Activated T-cell treated with anti-CD3 and anti-CD28 coated beads, Interleukin-2, amount 50 U/mL, for 1 hour (primary cell): ENCODE measurements around the gene LAMB2.

ENCODE experiments used
- DNase-seq: peaks from one replicate; pipeline ENCODE4 v3.0.0-alpha.2; 2020

LAMB2 gene

DNA sequence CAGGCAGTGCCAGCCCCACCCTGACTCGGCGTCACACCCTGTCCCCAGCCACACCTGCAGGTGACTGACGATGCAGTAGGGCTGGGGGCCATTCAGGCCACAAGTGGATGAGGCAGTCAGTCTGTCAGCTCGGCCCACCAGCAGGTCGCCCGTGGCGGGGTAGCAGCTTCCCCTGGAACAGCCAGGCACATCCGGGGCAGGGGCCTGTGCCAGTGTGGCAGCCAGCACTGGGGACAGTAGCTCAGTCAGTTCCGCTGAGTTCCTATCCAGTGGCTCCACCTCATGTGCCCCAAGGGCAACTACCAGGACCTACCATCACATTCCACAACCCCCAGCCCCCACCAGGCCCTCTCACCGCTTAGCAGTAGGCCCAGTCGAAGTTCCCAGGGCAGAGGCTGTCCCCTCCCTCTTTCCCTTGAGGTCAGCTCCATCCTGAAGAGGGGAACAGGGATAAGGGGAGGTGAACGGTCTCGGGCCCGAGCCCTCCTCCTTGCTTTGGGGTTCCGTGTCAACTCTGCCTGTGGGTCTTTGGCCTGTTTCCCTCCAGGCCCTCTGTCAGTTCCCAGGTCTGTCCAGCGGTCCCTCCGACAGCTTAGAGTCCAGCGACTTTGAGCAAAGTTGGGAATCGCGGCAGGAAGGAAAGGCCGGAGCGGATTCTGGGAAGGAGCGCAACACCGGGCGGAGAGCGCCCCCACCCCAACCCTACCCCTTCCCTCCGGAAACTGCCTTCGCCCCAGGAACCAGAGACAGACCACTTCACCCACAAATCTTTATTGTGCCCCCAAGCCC, at the start of gene LAMB2:
Gene LAMB2, minus strand, starts transcription at position 614 of the 789 bp plus-strand sequence. Its CDS starts 183 bp downstream, at position 431.
- no peak for DNase-seq

DNA sequence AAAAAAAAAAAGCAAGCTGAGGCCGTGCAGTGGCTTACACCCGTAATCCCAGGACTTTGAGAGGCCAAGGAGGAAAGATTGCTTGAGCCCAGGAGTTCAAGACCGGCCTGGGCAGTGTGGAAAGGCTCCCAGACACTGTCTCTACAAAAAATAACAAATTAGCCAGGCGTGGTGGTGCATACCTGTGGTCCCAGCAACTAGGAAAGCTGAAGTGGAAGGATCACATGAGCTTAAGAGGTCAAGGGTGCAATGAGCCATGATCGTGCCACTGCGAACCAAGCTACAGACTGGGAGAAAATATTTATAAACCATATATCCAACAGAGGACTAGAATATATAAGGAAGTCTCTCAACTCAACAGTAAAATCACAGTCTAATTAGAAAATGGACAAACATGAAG, 48.5 kb upstream of the LAMB2 start:
- DNase-seq = no peak

DNA sequence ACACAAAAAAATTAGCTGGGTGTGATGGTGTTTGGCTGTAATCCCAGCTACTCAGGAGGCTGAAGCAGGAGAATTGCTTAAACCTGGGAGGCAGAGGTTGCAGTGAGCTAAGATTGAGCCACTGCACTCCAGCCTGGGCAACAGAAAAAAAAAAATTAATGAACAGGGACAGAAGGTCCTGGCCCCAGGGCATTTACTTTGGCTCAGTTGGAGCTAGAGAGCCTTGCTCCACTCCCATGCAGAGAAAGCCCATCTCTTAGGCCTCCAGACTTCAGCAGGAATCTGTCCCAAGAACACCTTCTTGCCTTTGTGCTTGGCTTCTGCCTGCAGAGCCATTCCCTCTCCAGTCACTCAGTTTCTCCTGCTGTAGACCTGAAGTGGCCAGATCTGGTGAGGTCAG, 47.3 kb upstream of the LAMB2 start:
- no peak for DNase-seq

DNA sequence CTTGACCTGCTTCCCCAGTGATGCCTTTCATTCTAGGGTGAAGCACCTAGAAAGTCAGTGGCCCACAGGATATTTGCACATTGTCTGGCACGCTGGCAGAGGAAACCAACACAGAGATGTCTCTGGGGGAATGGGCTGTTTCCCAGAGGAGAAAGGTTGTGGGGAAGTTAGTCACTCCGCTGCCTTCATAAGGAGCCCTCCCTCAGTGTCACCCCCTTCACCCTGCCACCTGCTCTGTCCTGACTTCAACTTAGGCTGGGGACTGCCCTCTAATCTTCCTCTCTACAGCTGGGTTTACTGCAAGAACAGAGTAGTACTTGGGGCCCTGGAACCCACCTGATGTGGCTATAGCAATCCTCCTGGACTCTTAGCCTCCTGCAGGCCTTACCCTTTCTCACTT, 44.2 kb upstream of the LAMB2 start:
- DNase-seq = no peak

DNA sequence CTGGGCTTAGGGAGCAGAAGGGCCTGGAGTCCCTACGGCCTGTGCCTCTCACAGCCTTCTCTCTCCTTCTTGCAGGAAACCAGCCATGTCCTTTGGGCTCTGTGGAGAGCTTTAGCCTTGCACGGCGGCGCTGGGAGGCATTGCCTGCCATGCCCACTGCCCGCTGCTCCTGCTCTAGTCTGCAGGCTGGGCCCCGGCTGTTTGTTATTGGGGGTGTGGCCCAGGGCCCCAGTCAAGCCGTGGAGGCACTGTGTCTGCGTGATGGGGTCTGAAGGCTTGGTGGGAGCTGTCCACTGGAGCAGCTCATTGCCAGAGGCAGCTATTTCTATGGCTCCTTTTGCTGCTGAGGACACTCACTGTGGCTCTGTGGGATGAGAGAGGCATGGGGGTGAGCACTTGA, 42.7 kb upstream of the LAMB2 start:
- no peak for DNase-seq

DNA sequence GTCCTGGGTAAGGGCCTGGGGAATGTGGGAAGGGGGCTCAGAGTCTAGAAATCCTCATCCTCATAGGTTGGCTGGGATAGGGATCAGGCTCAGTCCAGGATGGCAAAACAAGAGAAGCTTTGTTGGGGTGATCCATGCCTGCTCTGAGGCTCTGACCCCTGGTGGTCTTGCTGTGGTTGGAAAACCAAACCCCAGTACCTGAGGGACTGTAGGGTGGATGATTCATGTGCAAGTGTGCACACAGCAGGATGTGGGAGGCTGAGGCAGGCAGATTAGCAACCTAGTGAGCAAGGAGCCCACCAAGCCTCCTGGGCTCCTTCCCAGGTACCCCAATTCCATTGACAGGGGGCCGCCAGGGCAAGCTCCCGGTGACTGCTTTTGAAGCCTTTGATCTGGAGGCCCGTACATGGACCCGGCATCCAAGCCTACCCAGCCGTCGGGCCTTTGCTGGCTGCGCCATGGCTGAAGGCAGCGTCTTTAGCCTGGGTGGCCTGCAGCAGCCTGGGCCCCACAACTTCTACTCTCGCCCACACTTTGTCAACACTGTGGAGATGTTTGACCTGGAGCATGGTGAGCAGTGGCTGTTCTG, 41.6 kb upstream of the LAMB2 start:
- no peak for DNase-seq

DNA sequence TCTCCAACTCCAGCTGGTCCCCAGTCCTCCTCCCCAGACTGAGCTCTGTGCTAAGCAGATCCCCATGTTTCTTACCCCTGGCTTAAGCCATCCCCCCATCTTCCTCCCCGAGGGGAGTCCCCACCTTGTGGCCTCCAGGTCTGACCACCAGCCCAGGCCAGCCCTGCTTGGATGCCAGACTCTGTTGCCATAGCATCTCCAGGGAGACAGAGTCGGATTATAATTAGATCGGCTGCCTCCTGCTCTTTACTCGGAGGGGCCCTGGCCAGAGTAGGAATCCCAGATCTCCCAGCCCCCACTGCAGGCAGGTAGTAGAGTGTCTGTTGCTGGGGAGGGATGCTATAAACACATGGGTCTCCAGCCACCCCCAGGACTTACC, 40.9 kb upstream of the LAMB2 start:
- no peak for DNase-seq

DNA sequence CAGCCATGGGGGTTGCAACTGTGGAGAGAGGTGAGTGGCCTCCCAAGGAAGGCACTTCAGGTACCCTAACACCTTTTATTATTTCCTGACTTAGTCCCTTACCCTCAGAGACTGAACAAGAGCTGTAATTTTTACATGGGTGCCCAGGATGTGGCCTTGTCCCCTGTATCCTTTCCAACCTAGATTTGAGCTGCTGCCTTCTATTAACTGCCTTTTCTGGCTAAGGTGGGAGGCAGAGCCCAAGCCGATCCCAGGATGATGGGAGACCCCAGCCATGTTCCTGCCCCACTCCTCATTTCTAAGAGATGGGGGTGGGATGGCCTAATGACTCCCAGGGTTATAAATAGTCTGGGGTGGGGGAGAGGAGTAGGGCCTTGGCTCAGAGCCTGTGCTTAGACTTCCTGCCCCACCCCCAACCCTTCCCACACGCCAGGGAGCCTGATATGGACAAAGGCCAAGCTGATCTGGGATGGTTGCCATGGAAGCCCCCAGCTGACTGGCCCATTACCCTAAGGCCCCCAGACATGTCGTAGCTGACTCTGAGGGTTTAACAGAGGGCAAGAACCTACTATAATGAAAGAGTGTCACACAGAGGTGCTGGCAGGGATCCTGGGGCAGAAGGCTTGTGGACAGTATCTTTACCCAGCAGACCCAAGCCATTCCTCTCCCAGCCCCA, 40.4 kb upstream of the LAMB2 start:
- no peak for DNase-seq

DNA sequence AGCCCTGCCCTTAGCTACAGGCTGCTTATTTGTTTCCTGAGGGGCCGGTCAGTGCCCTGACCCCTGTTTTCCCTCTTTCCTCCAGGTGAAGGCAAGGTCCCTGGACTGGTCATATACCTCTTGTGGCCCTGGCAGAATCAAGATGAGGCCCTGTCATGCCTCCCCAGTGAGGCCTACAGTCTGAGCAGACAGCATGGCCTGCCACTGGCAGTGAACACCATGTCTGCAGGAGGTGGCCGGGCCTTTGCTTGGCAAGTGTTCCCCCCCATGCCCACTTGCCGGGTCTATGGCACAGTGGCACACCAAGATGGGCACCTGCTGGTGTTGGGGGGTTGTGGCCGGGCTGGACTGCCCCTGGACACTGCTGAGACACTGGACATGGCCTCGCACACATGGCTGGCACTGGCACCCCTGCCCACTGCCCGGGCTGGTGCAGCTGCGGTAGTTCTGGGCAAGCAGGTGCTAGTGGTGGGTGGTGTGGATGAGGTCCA, 39.7 kb upstream of the LAMB2 start:
- no peak for DNase-seq

DNA sequence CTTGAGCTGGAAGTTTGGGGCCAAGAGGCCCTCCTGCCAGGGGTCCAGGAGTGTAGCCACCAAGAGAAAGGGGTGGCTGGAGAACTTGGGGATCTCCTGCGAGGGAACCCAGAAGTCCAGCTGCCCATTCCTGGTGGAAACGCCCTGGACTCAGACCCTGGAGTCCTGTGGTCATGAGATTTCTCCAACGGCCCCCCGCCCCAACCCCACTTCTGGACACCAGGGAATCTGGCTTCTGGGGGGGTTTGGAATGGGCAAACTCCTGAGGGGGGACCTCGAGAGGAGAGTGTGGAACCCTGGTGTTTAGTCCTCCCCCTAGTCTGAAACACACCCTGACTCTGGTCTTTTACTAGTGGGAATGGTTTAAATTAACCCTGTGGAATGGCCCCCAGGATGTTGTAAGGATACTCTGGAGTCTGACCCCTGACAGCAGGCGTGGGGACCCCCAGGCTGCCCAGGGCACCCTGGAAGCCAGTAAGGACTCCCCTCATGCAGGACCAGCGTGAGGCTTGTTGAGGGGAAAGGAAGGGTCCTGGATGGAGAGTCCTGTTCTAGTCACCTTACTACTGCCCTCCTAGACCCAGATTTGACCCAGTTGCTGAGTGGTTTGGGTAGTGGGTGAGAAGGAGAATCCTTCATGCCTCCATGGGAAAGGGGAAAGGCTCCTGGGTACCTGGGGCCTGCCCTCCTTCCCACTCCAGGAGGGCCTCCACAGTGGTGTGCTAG, 39.1 kb upstream of the LAMB2 start:
- no peak for DNase-seq

DNA sequence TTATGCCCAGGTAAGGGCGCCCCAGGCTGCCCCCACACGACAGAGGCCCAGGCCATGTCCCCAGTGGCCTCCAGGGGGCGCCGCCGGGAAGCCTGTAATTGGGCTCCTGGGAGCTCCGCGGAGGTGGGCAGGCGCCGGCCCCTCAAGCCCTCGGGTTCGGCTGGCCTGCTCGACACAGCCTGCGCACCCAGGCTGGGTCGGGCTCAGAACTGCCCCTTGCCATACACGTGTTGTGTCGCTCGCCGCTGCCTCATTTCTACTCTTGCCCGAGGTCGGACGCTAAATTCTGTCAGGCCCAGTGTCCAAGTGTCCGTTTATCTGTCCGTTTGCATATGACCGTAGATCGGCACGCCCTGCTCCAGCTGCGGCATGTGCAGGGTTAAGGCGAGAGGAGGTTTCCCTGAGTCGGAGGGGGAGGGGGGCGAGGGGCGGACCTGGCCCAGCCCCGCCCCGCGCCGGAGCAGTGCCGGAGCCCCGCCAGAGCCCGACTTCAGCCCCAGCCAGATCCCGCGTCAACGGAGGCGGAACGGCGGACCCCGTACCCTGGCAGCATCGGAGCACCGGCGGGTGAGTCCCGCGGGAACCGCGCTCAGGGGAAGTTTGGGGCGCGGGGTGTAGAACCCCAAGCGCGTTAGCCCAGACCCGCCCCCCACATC, 38.4 kb upstream of the LAMB2 start, which contains the start of gene KLHDC8B:
Gene KLHDC8B, plus strand, starts transcription at position 480 of the 656 bp plus-strand sequence. CDS start 1,172 bp downstream, outside the sequence.
- peak; percentile 83 for DNase-seq

DNA sequence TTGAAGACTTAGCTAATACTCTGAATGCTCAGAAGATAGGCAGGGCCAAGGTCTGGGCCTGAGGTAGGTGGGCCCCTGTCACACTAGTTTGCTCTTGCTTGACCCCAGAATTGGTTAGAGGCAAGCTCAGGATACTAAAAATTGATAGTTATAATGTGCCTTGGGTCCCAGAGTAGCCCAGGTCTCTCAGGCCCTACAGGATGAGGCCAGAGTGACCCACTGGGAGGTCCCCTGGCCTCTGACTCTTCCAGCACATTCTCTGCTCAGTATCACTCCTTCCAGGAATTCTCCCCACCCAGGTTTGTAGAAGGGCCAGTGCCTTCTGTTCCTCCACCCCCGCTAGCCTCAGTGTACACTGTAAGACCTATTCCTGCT, 37.9 kb upstream of the LAMB2 start:
- no peak for DNase-seq

DNA sequence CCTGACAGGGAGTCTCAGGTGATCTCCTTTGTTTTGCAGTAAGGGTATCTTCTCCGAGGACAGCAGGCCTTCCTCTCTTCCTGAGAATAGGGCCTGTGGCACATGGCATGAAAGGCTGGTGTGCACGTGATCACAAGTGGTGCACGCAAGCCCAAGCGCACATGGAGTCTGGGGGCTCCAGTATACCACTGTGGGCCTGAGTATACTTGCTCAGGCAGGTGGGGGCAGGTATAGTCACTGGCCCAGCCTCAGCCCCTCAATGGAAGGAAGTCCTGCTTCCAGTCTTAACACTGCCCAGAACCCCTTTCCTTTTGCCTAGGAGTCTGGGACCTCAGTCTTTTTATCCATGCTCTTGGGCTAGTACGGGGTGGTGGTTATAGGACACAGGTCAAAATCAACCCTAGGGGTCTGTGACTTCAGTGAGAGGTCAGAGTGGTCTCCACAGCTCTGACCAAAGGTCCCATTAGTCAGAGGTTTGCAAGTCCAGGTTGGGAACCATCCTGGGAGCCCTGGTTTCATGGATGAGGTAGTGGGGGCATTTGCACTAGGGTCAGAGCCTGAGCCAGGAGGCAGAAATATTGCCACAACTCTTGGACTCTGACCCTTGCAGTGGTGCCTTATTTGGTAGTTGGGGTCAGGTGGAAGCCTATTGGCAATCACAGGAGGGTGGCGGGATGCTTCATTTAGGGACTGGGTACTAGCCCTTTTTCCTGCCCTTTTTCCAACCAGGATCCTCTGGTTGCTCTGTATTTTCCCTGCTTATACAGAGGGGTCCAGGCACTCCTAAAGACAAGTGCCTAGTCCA, 34.1 kb upstream of the LAMB2 start:
- DNase-seq = no peak

DNA sequence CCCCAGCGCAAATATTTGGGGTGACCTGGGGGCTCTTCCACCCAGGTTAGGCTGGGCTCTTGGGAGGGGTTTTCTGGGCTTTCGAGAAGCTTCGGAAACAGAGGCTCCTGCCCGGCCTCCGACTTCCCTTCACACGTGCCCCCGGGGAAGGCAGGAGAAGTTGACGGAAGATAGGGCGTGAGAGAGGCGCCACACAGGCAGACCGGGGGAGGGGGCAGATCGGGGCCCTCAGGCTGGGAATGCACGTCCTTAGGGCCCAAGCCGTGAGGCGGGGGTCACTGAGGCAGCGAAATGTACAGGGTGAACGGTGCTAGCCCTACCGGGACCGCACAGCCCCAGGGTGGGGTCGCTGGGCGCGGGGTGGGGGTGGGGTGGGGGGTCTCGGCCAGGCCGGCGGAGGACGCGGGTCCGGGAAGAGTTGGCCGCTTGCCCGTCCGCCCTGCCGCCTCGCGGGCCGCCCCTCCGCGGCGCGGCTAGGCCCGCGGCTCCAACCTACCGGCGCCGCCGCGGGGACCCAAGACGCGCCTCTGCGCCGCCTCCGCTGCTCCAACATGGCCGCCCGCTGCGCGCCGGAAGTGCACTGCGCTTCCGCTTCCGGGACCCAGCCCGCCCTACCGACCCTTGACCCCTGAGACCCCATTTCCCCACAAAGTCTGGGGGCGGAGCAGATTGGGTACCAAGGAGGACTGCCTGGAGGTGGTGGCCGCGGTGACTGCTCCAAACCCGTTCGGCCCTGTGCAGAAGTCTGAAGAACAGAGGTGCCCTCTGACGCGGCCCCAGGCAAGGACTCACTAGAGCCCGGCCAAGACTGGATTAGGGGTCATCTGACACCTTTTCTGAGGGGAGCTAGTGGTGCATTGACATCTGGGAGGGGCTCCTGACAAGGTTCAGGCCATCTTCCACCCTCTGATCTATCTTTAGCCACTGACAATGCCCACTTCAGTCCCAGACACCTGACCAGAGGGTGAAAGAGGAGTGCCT, 33.2 kb upstream of the LAMB2 start, which contains the start of gene CCDC71:
Gene CCDC71, minus strand, starts transcription at position 561 of the 981 bp plus-strand sequence. CDS start 2,123 bp downstream, outside the sequence.
- DNase-seq = peak; percentile 79

DNA sequence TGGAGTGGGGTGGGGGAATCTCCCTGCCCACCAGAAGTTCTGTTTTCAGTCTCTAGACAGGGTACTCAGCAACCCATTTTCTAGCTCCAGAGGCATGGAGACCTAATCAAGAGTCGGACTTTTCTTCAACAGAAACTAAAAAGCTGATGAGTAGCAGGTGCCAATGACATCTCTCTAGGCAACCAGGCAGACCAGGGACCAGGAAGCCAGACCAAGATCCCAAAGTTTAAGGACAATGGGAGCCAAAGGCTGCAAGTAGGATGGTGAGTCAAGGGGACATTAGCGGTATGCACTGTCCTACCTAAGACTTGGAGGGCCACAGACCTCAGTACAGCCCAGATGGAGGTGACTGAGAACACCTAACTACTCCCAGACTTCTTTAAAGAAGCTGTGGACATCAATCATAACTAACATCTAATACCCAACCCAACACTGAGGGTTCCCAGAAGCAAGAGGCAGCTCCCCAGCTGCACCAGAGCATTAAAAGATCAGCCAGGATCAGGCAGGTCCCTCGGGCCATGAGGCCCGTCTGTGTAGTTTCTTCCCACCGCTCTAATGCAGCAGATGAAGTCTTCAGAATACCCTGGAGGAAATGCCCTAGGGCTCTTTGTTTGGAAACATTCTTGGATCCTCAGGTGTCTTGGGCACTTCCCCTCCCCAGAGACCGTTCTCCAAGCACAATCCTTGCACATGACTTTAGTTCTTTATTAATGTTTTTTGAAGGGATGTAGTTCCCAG, 32.3 kb upstream of the LAMB2 start:
- DNase-seq = no peak

DNA sequence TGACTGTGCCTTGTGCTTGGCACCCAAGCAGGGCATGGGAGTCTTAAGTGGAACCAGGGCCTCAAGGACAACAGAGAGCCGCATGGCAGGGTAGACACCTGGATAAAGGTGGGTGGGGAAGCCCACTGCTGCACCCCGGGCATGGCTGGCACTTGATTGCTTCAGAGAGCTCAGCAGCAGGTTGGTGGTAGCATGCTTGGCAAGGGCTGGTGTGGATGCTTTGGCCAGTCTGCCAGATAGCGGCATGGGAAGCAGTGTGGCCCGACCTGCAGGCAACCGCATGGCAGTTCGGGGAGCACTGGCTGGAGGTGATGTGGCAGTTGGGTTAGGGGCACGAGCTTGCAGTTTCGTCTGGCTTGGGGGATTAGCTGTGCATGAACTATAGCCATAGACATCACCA, 30.8 kb upstream of the LAMB2 start:
- no peak for DNase-seq

DNA sequence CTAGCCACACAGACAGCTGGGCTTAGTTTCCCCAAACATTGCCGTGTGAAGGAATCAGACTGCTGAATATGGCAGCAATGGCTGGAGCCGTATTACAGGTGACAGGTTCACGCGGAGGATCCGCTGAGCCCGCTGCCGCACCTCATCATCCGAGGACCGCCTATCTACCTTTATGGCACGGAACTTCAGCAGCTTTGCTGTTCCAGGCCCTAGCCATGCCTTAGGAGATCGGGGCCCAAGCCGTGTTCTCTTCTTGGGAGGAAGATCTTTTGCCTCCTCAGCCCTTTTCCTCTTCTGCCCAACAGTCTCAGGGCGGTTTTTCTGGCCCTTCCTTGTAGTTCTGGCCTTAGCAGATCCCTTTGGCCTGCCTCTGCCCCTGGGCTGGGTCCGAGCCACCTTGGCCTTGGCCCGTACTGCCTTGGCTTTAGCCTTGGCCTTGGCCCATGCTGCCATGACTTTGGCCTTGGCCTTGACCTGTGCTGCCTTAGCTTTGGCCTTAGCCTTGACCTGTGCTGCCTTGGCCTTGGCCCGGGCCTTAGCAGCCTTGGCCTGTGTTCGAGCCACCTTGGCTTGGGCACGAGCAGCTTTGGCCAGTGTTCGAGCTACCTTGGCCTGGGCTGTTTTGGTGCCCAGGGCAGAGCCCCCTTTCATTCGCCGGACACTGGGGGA, 30.0 kb upstream of the LAMB2 start:
- no peak for DNase-seq

DNA sequence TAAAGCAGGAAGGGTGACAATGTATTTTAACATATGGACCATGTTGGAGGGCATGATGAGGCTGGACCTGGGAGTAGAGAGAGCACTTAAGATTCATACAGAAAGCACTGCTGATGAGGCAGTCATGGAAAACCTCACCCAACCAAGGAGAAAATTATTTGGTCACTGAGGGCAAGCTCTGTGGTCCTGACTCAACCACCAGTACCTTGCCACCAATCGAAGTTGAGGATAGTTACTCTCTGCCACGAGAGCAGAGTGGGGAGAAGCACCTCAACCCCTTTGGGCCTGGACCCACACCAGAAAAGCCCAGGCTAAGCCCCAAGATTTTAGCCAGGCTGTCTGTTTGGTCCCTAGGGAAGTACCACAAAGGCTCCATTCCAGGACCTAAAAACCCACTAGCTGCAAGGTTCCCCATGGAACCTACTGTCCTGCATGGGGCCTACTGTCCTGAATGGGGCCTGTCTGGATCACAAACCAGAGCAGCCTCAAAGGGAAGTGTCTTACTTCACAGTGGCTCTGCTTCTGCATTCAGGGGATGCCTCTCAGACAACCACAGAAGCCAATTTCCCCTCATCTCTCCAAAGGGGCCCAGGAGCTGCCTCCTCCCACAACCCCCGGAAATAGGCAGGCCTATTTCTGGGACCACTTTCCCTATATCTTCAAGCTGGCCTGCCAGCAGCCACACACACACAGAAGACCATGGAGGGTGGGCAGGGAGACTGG, 29.1 kb upstream of the LAMB2 start:
- DNase-seq = no peak
